ENCODE measurements around the gene OTUD3. TPM values are rescaled to one million over a fixed set of nuclear protein-coding genes. Genes with fewer than 3 reads are reported as not detected.
"Not testable (repeated sequence)": the region's sequence is repeated elsewhere in the genome, so short reads cannot be mapped to it uniquely, and the experiment has no call there.

The OTUD3 gene
- total and polyA plus RNA-seq, 2 experiments from 2014 or later, result 3.0 to 9.3 TPM

- Histone ChIP-seq H3K9me2 (replicated peaks; ENCODE audit: insufficient read depth) (no peaks in the 10 kb centered on the region), H3K27ac (no peak overlapping the region), H2AFZ (no peak overlapping the region), H4K20me1 (ENCODE audit: insufficient read depth, poor library complexity, severe bottlenecking) (peaks cover 11% of the 10 kb centered on the region), H3K9me3 (ENCODE audit: low read depth) (no peaks in the 10 kb centered on the region), H3K27me3 (no peaks in the 10 kb centered on the region), H3K4me3 (no peak overlapping the region), H3K36me3 (replicated peaks; ENCODE audit: insufficient read depth, low read depth) (no peaks in the 10 kb centered on the region), H3K4me2 (no peak overlapping the region), H3K79me2 (peaks cover 20% of the 10 kb centered on the region), H3K4me1 (ENCODE audit: insufficient read depth) (peaks cover 7% of the 10 kb centered on the region)
- 87% methylated on average over 4 of the region's 4 CpGs for WGBS (ENCODE audit: low lambda C conversion rate, missing lambda C conversion rate)
- TF ChIP-seq CTCF (IDR thresholded peaks at IDR 0.05; ENCODE audit: poor library complexity) (no peak), EZH2 (IDR thresholded peaks at IDR 0.05; ENCODE audit: borderline replicate concordance) (no peak)
- DNase-seq (ENCODE audit: low spot score), result no peak
Measured at GRCh38 chr1:19879661-19880060, 2.5 kb upstream of the OTUD3 start.

- not testable (repeated sequence) for DNase-seq (ENCODE audit: low spot score); H3K9me2 ChIP-seq (replicated peaks; ENCODE audit: insufficient read depth); H3K27me3 ChIP-seq; H2AFZ ChIP-seq; H3K9me3 ChIP-seq (ENCODE audit: low read depth); H3K36me3 ChIP-seq (replicated peaks; ENCODE audit: insufficient read depth, low read depth); H3K4me1 ChIP-seq (ENCODE audit: insufficient read depth); H3K4me3 ChIP-seq; H3K4me2 ChIP-seq; H3K27ac ChIP-seq
- peaks cover 32% of the 10 kb centered on the region for H3K79me2 ChIP-seq
- 76% methylated on average over 5 of the region's 5 CpGs for WGBS (ENCODE audit: low lambda C conversion rate, missing lambda C conversion rate)
- peaks cover 13% of the 10 kb centered on the region for H4K20me1 ChIP-seq (ENCODE audit: insufficient read depth, poor library complexity, severe bottlenecking)
Measured at GRCh38 chr1:19880841-19881240, 1.4 kb upstream of the OTUD3 start.

GRCh38 chr1:19884312-19884711 is 2.1 kb downstream of the OTUD3 start:
- Histone ChIP-seq H3K4me1 (ENCODE audit: insufficient read depth) (peaks cover 7% of the 10 kb centered on the region), H3K27me3 (no peaks in the 10 kb centered on the region), H3K79me2 (peaks cover 66% of the 10 kb centered on the region), H3K4me2 (peak overlapping the region; percentile 96), H3K9me3 (ENCODE audit: low read depth) (no peaks in the 10 kb centered on the region), H2AFZ (no peak overlapping the region), H3K4me3 (no peak overlapping the region), H3K9me2 (replicated peaks; ENCODE audit: insufficient read depth) (no peaks in the 10 kb centered on the region), H4K20me1 (ENCODE audit: insufficient read depth, poor library complexity, severe bottlenecking) (peaks cover 29% of the 10 kb centered on the region), H3K27ac (no peak overlapping the region), H3K36me3 (replicated peaks; ENCODE audit: insufficient read depth, low read depth) (no peaks in the 10 kb centered on the region)
- 87% methylated on average over 2 of the region's 2 CpGs for WGBS (ENCODE audit: low lambda C conversion rate, missing lambda C conversion rate)
- DNase-seq (ENCODE audit: low spot score), result no peak
- no peak for TF ChIP-seq CTCF (IDR thresholded peaks at IDR 0.05; ENCODE audit: poor library complexity)
- no peak for TF ChIP-seq EZH2 (IDR thresholded peaks at IDR 0.05; ENCODE audit: borderline replicate concordance)
- no peak for TF ChIP-seq EZH2phosphoT487 (IDR thresholded peaks at IDR 0.05; ENCODE audit: low read depth, severe bottlenecking, unreplicated experiment)

GRCh38 chr1:19885821-19886220 is 3.6 kb downstream of the OTUD3 start:
- Histone ChIP-seq H4K20me1 (ENCODE audit: insufficient read depth, poor library complexity, severe bottlenecking) (peaks cover 33% of the 10 kb centered on the region), H3K4me1 (ENCODE audit: insufficient read depth) (peaks cover 7% of the 10 kb centered on the region), H3K27me3 (no peaks in the 10 kb centered on the region), H3K36me3 (replicated peaks; ENCODE audit: insufficient read depth, low read depth) (no peaks in the 10 kb centered on the region), H3K4me2 (no peak overlapping the region), H3K9me2 (replicated peaks; ENCODE audit: insufficient read depth) (no peaks in the 10 kb centered on the region), H3K79me2 (peaks cover 82% of the 10 kb centered on the region), H2AFZ (no peak overlapping the region), H3K27ac (no peak overlapping the region), H3K9me3 (ENCODE audit: low read depth) (no peaks in the 10 kb centered on the region), H3K4me3 (no peak overlapping the region)
- no peak for DNase-seq (ENCODE audit: low spot score)
- TF ChIP-seq EZH2phosphoT487 (IDR thresholded peaks at IDR 0.05; ENCODE audit: low read depth, severe bottlenecking, unreplicated experiment) (no peak), EZH2 (IDR thresholded peaks at IDR 0.05; ENCODE audit: borderline replicate concordance) (no peak), CTCF (IDR thresholded peaks at IDR 0.05; ENCODE audit: poor library complexity) (no peak)
- WGBS (ENCODE audit: low lambda C conversion rate, missing lambda C conversion rate), result 95% methylated on average over 2 of the region's 2 CpGs

Measured in hepatocyte (in vitro differentiated cells).